Measurements from ENCODE around the gene DYNLT4.
"Not testable (repeated sequence)": the region's sequence is repeated elsewhere in the genome, so short reads cannot be mapped to it uniquely, and the experiment has no call there.

DYNLT4 gene

DNA sequence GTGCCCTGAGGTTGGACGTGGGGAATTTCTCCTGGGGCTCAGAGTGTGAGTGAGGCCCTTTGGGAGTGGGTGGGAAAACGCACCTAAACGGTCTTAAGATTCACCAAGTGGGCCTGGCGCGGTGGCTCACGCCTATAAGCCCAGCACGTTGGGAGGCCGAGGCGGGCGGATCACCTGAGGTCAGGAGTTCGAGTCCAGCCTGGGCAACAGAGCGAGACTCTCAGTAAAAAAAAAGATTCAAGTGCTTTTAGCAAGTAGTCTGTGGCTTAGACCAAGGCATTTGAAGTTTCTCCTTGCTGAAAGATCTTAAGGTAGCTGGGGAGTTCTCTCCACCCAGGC is 30.5 kb downstream of the DYNLT4 start:
- TF ChIP-seq TCF4 (CRISPR knock-in tag; IDR thresholded peaks at IDR 0.05; ENCODE audit: borderline replicate concordance), result no peak
- ATAC-seq, result no peak

DNA sequence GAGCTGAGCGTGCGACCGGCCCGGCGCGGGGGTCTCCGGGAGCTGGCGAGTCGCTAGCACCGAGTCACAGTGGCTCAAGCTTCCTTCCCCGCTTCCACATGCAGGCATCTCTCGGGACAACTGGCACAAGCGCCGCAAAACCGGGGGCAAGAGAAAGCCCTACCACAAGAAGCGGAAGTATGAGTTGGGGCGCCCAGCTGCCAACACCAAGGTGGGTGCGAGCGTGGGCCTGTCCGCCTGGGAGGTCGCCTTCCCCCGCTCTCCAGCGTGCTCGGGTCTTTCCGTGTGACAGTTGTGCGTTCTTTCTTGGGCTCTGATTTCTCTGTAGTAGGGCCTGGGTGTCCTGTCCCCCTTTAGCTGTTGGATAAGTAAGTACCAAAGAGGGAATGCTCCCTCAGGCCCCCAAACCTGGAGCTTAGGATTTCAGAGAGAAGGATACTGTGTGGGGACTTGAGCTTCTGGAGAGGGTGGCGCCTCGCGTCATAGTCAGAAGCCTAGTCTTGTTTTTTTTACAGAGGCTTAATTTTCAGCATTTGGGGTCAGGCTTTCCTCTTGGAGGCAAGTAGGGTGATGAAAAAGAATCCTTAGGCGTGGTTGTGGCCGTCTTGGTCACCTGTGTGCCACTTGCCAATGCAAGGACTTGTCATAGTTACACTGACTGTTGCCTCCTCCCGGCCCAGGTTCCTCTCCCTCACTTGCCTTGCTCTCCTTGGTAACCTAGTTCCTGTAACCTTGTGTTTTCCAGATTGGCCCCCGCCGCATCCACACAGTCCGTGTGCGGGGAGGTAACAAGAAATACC is 31.0 kb downstream of the DYNLT4 start:
- peak; percentile 8 for ATAC-seq

DNA sequence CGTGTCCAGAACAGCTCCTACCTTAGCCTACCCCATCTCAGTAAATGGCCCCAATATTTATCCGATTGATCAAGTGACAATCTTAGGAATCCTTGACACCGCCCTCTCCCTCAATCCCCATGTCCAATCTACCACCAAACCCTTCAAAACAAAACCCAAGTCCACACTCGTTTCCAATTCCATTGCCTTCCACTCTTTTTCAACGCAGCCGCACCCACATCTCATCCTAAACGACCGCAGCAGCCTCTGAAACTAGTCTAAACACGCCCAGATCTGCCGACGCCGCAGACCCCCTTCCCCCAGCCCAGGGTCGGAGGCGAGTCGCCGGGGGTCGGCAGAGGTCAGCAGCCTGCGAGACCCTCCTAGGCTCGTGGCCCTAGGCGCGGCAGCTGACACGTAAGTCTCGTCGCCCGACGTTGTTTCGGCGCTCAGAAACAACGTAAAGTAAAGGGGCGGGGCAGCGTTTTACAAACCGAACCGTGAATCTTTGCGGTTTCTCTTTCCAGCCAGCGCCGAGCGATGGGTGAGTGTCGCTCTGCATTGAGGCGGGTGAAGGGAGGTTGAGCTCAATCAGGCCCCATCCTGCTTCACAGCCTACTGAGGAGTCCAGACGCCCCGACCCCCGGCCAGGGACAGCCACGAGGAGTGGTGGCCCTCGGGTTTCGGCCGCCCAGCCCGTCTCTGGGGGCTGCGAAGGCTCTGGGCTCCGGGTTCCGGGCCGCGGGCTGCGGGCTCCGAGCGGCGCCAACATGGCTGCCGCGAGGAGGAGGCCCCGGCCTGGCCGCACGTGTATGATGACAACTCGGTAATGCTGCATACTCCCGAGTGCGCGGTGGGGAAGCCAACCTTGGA is 31.8 kb downstream of the DYNLT4 start, which contains the start of gene RPS8:
Gene RPS8, plus strand, starts transcription at position 463 of the 852 bp plus-strand sequence. Its CDS starts 57 bp downstream, at position 520.
- peak; percentile 88 for ATAC-seq
- TF ChIP-seq ZFP3 (CRISPR knock-in tag; IDR thresholded peaks at IDR 0.05), result no peak
- no peak for TF ChIP-seq GLIS3 (CRISPR knock-in tag; IDR thresholded peaks at IDR 0.05)
- TF ChIP-seq, protein P1, sequence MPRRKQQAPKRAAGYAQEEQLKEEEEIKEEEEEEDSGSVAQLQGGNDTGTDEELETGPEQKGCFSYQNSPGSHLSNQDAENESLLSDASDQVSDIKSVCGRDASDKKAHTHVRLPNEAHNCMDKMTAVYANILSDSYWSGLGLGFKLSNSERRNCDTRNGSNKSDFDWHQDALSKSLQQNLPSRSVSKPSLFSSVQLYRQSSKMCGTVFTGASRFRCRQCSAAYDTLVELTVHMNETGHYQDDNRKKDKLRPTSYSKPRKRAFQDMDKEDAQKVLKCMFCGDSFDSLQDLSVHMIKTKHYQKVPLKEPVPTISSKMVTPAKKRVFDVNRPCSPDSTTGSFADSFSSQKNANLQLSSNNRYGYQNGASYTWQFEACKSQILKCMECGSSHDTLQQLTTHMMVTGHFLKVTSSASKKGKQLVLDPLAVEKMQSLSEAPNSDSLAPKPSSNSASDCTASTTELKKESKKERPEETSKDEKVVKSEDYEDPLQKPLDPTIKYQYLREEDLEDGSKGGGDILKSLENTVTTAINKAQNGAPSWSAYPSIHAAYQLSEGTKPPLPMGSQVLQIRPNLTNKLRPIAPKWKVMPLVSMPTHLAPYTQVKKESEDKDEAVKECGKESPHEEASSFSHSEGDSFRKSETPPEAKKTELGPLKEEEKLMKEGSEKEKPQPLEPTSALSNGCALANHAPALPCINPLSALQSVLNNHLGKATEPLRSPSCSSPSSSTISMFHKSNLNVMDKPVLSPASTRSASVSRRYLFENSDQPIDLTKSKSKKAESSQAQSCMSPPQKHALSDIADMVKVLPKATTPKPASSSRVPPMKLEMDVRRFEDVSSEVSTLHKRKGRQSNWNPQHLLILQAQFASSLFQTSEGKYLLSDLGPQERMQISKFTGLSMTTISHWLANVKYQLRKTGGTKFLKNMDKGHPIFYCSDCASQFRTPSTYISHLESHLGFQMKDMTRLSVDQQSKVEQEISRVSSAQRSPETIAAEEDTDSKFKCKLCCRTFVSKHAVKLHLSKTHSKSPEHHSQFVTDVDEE (CRISPR knock-in tag; IDR thresholded peaks at IDR 0.05), result no peak
- no peak for TF ChIP-seq TOX (CRISPR knock-in tag; IDR thresholded peaks at IDR 0.05; ENCODE audit: borderline replicate concordance)
- no peak for TF ChIP-seq RARB (CRISPR knock-in tag; IDR thresholded peaks at IDR 0.05)
- TF ChIP-seq ARNTL (CRISPR knock-in tag; IDR thresholded peaks at IDR 0.05; ENCODE audit: borderline replicate concordance, low read depth), result no peak
- no peak for TF ChIP-seq ZNF565 (CRISPR knock-in tag; conservative IDR thresholded peaks at IDR 0.05; ENCODE audit: low read depth)
- no peak for TF ChIP-seq TCF4 (CRISPR knock-in tag; IDR thresholded peaks at IDR 0.05; ENCODE audit: borderline replicate concordance)
- TF ChIP-seq OSR1 (CRISPR knock-in tag; IDR thresholded peaks at IDR 0.05), result no peak
- TF ChIP-seq, protein P2, sequence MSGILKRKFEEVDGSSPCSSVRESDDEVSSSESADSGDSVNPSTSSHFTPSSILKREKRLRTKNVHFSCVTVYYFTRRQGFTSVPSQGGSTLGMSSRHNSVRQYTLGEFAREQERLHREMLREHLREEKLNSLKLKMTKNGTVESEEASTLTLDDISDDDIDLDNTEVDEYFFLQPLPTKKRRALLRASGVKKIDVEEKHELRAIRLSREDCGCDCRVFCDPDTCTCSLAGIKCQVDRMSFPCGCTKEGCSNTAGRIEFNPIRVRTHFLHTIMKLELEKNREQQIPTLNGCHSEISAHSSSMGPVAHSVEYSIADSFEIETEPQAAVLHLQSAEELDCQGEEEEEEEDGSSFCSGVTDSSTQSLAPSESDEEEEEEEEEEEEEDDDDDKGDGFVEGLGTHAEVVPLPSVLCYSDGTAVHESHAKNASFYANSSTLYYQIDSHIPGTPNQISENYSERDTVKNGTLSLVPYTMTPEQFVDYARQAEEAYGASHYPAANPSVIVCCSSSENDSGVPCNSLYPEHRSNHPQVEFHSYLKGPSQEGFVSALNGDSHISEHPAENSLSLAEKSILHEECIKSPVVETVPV (CRISPR knock-in tag; IDR thresholded peaks at IDR 0.05), result no peak

More for the DNA sequence above, 31.0 kb downstream of the DYNLT4 start:
- TF ChIP-seq ZNF8 (CRISPR knock-in tag; IDR thresholded peaks at IDR 0.05) (no peak), RARB (CRISPR knock-in tag; IDR thresholded peaks at IDR 0.05) (no peak), ZFP3 (CRISPR knock-in tag; IDR thresholded peaks at IDR 0.05) (no peak), ZC3H10 (CRISPR knock-in tag; IDR thresholded peaks at IDR 0.05) (no peak), GLIS3 (CRISPR knock-in tag; IDR thresholded peaks at IDR 0.05) (no peak), ESRRG (CRISPR knock-in tag; IDR thresholded peaks at IDR 0.05) (no peak), ARNTL (CRISPR knock-in tag; IDR thresholded peaks at IDR 0.05; ENCODE audit: borderline replicate concordance, low read depth) (no peak), ZNF70 (CRISPR knock-in tag; IDR thresholded peaks at IDR 0.05) (no peak)

DNA sequence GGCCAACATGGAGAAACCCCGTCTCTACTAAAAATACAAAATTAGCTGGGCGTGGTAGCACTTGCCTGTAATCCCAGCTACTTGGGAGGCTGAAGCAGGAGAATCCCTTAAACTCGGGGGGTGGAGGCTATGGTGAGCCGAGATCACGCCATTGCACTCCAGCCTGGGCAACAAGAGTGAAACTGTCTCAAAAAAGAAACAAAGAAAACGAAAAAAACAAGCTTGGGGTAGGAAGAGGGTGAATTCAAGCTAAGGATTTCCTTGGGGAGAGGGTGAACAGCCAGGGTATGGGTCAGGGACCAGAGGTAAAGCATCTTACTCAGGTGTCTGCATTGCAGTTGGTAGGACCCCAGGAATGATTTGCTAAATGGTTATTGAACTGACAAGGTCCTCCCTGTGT is 40.7 kb downstream of the DYNLT4 start:
- not testable (repeated sequence) for ATAC-seq

DNA sequence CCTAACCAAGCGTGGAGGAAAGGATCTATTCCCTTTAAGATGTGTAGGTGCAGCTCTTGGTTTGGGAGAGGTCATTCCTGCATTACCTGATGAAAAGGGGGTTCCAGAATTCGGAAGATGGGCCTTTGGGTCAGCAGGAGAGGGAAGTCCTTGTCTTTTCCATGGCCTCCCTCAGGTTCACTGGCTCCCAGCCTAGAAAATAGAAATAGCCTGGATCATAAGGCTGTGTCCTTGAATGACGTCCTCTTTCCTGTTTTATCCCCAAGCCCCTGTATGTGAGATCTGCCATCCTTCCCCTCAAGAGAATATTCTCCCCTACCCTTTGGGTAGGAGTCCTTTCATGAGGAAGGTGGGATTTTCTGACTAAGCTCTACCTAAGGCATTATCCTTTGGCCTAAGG is 46.3 kb downstream of the DYNLT4 start:
- TF ChIP-seq ZC3H10 (CRISPR knock-in tag; IDR thresholded peaks at IDR 0.05) (no peak), GLIS3 (CRISPR knock-in tag; IDR thresholded peaks at IDR 0.05) (no peak), PPARA (CRISPR knock-in tag; IDR thresholded peaks at IDR 0.05; ENCODE audit: borderline replicate concordance) (no peak), ISL1 (CRISPR knock-in tag; IDR thresholded peaks at IDR 0.05) (no peak), ESRRG (CRISPR knock-in tag; IDR thresholded peaks at IDR 0.05) (no peak), OSR1 (CRISPR knock-in tag; IDR thresholded peaks at IDR 0.05) (no peak), ARNTL (CRISPR knock-in tag; IDR thresholded peaks at IDR 0.05; ENCODE audit: borderline replicate concordance, low read depth) (no peak)
- TF ChIP-seq, protein P3, sequence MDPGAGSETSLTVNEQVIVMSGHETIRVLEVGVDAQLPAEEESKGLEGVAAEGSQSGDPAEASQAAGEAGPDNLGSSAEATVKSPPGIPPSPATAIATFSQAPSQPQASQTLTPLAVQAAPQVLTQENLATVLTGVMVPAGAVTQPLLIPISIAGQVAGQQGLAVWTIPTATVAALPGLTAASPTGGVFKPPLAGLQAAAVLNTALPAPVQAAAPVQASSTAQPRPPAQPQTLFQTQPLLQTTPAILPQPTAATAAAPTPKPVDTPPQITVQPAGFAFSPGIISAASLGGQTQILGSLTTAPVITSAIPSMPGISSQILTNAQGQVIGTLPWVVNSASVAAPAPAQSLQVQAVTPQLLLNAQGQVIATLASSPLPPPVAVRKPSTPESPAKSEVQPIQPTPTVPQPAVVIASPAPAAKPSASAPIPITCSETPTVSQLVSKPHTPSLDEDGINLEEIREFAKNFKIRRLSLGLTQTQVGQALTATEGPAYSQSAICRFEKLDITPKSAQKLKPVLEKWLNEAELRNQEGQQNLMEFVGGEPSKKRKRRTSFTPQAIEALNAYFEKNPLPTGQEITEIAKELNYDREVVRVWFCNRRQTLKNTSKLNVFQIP (CRISPR knock-in tag; IDR thresholded peaks at IDR 0.05; ENCODE audit: borderline replicate concordance, low read depth), result no peak
- ATAC-seq, result no peak

All from SK-N-SH treated with all-trans-retinoic acid at 6 μM for 48 hours (cell line).